Epithelial cell of esophagus (primary cell): Measurements from ENCODE around the gene RCN2.

Source experiments
- DNase-seq: peaks from one replicate; pipeline ENCODE4 v3.0.0; 2010; ENCODE audit warnings: low read depth
- H3K4me3 ChIP-seq: 2 replicates; pipeline ENCODE4 v1.5.1; 2011; ENCODE audit warnings: mild to moderate bottlenecking, low read length, control low read depth
- CTCF ChIP-seq: IDR thresholded peaks from 2 replicates; pipeline ENCODE4 v1.5.1; 2011; ENCODE audit warnings: low read depth, mild to moderate bottlenecking, low read length, control low read depth, inconsistent platforms; ENCODE audit not compliant: insufficient read depth; ENCODE audit errors: missing control alignments

Gene RCN2

GRCh38 chr15:76982356-76982755 is 50.8 kb downstream of the RCN2 start:
- no peak for TF ChIP-seq CTCF

GRCh38 chr15:76982756-76983155 is 51.2 kb downstream of the RCN2 start:
- no peak overlapping the region for H3K4me3 ChIP-seq
- TF ChIP-seq CTCF: no peak
- DNase-seq: no peak

More at GRCh38 chr15:76982356-76982755, 50.8 kb downstream of the RCN2 start:
- H3K4me3 ChIP-seq: no peak overlapping the region
- no peak for DNase-seq

DNA sequence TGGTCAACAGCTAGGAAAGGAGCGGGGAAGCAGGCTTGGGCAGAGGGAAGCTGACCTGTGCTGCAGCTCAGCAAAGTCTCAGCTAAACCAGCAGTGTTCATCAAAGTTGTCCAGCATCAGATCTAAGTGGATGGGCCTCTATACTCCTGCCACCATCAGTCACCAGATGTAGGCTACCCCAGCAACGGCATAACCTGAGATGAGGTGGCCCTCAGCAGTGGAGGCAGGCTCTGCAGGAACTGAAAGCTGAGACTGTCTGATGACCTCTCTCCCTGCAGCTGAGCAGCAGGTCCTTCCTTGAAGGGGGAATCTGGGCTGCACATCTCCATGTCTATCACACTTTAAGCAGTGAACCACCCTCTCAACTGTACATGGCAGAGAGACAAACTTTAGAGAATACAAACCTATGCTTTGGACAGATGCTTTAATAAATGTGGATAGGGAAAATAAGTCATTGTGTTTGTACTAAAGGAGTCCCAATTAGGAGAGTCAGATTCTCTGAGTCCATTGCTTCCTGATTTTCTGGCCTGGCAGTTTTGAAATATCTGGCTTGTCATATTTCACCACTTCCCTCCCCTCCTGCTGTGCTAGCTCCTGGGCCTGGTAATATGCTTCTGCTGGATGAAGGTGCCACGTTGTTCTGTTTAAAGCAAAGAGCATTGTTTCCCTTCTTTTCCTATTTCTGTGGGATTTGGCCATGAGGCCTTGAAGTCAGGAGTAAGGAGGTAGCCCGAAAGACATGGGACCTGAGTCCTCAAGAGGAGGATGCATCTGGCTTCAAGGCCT is 52.2 kb downstream of the RCN2 start:
- no peak for TF ChIP-seq CTCF
- no peak for DNase-seq
- no peak overlapping the region for H3K4me3 ChIP-seq

DNA sequence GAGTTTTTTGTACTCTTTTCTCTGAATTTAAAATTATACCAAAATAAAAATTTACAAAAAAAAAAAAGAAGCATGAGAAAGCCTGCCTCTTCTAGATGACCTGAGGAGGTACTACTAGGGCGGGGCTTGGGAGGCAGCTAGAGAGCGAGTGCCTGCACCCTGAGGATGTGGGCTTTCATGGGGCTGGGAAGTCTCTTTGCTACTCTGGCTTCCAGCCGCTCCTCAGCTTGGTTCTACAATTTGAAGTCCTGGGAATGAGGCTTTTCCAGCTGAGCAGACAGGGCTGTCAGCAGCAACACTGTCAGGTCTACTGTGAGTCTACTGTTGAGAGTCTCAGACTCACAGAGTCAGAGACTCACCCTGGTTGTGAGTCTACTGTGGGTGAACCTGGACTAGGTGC is 55.2 kb downstream of the RCN2 start:
- no peak for DNase-seq
- H3K4me3 ChIP-seq: no peak overlapping the region
- TF ChIP-seq CTCF: no peak

DNA sequence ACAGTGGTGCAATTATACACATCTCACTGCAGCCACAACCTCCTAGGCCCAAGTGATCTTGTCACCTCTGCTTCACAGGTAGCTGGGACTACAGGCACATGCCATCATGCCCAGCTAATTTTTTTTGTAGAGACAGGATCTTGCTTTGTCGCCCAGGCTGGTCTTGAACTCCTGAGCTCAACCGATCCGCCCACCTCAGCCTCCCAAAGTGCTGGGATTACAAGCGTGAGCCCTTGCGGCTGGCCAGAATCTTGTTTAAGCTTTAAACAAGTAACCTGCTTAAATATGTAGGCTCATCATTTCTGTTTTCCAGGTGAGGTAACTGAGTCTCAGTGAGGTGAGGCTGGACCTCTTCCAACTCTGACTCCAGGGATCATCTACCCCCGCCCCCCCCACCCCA is 55.7 kb downstream of the RCN2 start:
- H3K4me3 ChIP-seq: no peak overlapping the region
- DNase-seq: no peak
- no peak for TF ChIP-seq CTCF

- no peak for TF ChIP-seq CTCF
- H3K4me3 ChIP-seq: no peak overlapping the region
- no peak for DNase-seq
These were observed 56.6 kb downstream of the RCN2 start for GRCh38 chr15:76987896-76988860.
